Urothelium cell line (cell line): Measurements from ENCODE around the gene RPS6KL1.
A peak's percentile ranks its signal among the peaks of the same experiment; 100 is the strongest.
"Not testable (repeated sequence)": the region's sequence is repeated elsewhere in the genome, so short reads cannot be mapped to it uniquely, and the experiment has no call there.

Experiments
- DNase-seq: peaks from one replicate; pipeline ENCODE4 v3.0.0; 2011; ENCODE audit warnings: low spot score, mixed read lengths
- FAIRE-seq: peaks from 2 replicates; lab custom pipeline; 2011; peaks lifted over from hg19 to GRCh38; lab: Jason Lieb, UNC

Gene RPS6KL1

DNA sequence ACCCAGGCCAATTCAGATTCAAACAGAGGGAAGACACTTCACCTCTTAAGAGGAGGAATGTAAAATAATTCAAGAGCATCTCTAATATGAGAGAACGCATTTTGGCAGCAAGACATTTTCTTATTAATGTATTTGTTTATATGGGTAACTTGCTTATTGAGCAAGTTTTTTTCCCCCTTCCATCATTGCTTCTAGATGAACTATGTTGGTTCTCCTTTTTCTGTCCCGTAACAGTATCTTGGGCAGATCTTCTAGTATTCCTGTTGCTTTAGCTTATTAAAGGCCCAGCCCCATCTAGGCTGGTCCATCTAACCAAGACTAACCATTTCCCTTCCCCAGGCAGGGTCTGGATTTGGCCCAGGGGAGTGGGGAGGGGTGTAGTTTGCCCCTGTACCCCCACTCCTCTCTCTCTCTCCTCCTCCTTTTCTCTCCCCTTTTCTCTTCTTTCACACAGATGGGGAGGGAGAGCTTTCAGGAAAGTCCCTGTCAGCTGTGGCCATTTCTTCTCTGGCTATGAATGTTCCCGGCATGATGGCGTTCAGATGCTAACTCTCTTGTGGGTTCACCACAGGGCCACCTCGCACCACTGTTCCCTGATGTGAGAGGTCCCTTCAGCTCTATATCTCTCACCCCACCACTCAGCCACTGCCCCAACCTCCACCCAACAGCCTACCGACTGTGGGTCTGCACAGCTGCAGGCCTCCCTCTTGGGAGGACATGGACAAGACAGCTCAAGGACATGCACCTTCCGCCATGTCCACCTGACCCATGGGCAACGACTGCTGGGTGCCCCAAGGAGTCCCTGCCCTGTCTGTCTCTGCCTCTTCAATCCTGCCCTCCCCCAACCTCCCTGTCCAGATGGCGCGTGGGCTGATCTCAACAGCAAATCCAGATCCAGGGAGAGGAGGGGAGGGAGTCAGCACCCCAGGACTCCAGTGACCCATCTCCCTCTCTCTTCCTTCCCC lies 15.8 kb upstream of the RPS6KL1 start:
- DNase-seq (no peak), FAIRE-seq (peak; percentile 85)

DNA sequence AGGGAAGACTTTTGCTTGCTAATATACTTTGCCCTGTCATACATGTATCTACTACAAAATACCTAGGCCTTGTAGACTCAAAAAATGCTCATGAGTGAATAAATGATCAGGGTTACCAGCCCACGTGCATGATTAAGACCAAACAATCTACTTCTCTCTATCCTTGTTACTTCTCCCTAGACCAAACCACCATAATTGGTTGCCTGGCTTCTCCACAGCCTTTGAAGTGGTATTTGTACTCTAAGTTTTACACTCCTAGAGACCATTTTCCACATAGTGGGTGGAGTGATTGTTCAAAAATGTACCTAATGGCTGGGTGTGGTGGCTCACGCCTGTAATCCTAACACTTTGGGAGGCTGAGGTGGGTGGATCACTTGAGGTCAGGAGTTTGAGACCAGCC lies 14.1 kb upstream of the RPS6KL1 start:
- DNase-seq = no peak
- FAIRE-seq = no peak

DNA sequence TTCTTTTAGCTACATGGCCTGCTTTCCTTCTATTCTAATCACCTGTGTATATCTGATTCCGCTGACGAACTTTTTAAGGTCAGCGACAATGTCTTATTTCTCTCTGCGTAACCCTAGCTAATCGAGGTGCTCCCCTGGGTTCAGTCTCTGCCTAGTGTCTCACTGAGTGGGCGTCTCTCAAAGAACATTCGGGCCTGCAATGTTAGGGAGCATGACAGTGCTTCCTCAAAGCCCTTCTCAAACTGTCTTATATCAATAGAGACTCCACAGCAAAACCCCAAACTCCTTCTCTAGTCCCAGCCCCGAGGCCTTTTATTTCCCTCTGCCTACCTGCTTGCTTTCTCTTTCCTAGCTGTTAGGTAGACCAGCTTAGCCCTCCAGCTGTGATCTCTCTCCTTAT lies 13.7 kb upstream of the RPS6KL1 start:
- no peak for DNase-seq
- no peak for FAIRE-seq

DNA sequence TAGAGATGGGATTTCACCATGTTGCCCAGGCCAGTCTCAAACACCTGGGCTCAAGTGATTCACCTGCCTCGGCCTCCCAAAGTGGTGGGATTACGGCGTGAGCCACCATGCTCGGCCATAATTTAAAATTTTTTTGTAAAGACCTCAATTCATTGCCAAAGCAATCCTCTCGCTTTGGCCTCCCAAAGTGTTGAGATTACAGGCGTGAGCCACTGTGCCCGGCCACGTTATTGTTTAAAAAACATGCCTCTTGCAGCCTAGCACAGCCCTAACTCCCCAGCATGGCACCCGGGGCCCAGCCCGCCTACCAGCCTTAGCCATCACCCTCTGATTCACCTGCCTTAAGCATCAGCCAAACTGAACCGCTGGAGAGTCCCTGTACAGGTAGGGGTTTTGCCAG lies 13.1 kb upstream of the RPS6KL1 start:
- no peak for FAIRE-seq

DNA sequence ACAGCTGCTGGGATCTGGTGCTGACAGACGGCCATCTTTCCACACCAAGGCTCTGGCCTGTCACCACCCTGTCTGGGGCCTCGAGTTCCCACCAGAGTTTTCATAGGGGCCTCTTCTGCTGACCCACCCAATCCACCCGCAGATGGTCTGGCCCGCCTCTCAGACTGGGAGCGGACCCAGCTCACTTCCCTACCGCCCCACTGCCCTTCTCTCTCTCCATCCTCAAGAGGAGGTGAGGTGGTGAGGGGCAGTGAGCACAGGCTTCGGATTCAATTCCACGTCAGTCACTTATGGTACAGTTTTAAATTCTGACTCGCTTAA lies 12.3 kb upstream of the RPS6KL1 start:
- no peak for FAIRE-seq
- no peak for DNase-seq

More for the DNA sequence above, 13.1 kb upstream of the RPS6KL1 start:
- DNase-seq = no peak

DNA sequence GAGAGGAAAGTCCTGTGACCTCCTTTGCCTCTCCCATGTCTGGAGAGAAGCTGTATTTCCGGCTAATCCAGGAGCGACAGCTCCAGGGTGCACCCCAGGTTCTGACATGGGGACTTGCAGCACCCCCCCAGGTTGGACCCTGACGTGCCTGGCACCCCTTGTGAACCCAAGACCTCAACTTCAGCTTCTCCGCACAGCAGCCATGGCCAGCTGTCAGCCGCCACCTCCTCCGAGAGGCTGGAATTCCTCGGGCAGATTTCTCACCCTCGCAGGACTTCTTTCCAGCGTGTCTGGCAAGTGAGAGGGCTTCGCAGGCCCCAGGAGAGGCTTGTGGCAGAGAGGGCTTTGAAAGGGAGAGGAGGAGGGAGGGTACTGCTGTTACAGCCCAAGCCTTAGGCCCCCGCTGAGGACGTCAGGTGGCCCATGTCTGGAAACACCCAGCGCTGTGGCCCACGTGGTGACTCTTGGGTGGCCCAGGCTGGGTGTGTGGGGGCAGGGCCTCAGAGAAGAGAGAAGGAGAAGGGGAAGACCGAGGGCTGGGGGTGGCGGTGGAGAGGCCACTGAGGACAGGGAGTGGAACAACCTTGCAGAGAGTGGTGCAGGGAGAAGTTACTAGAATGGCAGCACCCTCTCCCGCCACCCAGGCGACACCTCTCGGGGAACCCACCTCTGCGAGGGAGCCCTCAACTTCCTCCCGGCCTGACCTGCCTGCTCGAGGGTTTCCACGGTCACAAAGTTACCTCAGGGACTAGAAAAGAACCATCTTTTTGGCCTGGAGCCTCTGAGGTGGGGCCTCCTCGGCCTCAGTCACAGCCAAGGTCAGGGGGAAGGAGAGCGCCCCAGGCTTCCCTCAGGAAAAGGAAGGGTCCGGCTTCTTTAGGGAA lies 11.7 kb upstream of the RPS6KL1 start:
- FAIRE-seq (no peak), DNase-seq (no peak)

DNA sequence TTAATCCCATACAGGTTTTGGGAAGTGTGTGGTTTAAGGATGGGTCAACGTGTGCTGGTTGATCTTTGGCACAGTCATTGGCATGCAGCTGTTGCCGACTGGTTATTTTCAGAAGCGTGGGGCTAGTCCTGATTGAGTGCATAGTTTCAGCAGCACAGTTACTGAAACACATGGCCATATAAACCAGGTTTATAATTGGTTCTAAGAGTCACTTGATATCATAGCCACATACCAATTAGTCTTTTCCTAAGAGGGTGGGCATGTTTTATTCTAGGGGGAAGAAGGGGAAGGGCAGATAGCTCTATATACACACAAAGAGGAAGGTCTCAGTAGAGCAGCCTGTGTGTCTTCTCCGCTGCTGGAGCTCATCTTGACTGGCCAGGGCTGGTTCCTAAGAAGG lies 11.0 kb upstream of the RPS6KL1 start:
- FAIRE-seq (no peak), DNase-seq (no peak)

DNA sequence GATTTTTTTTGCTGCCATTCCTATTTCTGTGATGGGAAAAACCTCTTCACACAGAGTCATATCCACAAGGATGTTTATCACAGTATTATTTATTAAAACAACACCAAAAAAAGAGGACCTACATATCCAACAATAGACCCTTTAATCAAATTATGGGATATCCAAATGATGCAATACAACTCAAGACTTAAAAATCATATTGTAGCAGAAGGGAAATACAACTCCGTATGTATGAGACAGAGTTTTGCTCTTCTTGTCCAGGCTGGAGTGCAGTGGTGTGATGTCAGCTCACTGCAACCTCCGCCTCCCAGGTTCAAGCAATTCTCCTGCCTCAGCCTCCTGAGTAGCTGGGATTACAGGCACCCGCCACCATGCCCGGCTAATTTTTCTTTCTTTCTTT lies 9.9 kb upstream of the RPS6KL1 start:
- not testable (repeated sequence) for DNase-seq, FAIRE-seq

DNA sequence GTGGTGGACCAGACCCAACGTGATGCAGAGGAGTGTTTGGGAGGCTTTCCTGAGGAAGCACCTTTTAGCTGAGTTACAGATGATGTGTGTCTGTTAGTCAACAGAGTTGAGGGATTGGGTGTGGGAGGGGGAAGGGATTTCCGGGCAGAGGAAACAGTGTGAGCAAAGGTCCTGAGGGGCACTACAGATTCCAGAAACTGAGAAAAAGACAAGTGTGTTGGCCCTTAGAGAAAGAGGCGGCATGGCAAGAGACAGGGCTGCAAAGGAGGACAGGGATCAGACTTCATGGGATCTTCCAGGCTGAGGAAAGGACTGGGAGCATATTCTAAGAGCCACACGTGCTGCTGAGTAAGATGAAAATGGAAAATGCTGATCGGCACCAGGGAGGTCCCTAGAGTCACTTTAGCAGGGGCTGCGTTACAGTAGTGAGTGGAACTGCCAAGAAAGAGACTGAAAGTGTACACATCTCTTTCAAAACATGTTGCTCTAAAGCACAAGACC lies 9.4 kb upstream of the RPS6KL1 start:
- FAIRE-seq (no peak), DNase-seq (no peak)

DNA sequence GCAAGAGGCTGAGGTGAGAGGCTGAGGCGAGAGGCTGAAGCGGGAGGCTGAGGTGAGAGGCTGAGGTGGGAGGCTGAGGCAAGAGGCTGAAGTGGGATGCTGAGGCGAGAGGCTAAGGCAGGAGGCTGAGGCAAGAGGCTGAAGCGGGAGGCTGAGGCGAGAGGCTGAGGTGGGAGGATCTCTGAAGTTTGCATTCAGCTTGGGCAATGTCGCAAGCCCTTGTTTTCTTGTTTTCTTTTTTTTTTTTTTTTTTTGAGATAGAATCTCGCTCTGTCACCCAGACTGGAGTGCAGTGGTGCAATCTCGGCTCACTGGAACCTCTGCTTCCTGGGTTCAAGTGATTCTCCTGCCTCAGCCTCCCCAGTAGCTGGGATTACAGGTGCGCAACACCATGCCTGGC lies 8.7 kb upstream of the RPS6KL1 start:
- DNase-seq, FAIRE-seq: not testable (repeated sequence)

DNA sequence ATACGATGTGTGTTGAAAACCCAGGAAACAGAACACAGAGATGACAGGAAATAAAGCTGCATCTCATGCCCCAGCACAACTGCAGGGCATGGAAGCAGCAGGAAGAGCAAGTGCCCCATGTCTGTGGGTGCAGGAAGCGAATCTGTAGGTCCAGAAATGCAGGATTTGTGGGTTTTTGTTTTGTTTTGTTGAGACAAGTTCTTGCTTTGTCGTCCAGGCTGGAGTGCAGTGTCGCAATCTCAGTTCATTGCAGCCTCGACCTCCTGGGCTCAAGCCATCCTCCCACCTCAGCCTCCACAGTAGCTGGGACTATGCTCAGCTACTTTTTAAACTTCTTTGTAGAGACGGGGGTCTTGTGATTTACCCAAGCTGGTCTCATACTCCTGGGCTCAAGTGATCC lies 6.2 kb upstream of the RPS6KL1 start:
- no peak for FAIRE-seq

DNA sequence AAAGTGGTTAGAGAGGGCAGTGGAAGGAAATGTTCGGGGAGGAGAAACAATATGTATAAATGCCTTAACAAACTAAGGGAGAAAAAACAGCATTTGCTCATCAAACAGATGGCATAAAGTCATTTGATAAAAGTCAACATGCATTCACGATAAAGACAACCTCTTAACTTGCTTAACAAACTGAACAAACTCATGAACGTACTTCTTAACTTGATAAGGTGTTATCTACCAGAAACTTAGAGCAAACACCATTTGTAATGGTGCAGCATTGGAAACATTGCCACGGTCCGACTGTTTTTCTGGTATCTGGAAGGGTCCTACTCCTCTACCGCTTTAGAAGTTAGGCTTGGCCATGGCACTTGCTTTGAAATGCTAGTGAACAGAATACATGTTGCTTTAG lies 4.2 kb upstream of the RPS6KL1 start:
- DNase-seq = no peak
- FAIRE-seq = peak; percentile 5

More for the DNA sequence above, 6.2 kb upstream of the RPS6KL1 start:
- DNase-seq = no peak

DNA sequence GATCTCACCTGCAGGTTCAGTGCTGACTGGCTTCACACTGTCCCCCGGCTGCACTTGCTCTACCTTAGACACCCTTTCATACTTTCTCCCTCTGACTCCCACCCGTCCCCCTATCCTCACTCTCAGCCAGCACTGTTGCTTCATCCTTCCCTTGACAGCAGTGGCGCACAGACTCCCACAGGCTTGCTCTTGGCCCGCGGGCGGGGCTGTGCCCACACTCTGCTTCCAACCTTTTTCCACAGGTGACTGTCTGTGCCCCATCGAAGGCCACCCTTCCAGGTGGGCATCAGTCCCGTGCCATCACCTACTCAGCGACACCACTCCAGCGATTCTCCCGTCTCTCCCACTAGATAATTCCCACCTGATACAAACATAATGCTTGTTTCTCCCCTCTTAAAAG lies 1.0 kb upstream of the RPS6KL1 start:
- no peak for DNase-seq
- FAIRE-seq = no peak

DNA sequence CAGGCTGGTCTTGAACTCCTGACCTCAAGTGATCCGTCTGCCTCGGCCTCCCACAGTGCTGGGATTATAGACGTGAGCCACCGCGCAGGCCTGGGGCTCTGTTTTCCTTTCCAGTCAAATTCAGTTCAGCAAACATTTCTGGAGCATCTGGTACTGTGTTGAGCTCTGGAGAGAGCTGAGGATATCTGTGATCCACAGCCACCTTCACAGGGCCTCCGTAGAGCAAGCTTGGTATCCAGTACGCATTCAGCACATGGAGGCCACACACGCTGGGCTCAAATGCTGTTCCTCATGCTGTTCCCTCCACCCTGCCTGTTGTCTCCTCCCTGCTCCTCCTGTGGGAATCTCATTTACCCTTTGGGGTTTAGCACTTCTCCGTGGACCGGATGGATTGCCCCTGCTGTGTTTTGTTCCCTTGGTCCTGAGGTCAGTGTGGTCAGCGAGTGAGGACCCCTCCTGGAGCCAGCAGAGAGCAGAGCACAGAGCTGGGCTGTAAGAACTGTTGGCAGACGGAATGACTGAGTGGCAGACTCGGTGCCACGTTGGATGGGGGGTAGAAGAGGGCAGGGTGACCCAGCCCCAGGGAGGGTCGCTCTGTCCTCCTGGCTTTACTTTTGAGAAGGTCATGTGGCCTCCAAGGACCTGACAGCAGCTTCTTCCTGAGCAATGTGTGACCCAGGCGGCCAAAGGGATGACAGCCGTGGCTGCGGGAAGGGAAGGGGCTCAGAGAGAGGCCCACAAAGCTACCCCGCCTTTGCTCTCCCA lies 891 bp downstream of the RPS6KL1 start:
- no peak for FAIRE-seq
- no peak for DNase-seq

DNA sequence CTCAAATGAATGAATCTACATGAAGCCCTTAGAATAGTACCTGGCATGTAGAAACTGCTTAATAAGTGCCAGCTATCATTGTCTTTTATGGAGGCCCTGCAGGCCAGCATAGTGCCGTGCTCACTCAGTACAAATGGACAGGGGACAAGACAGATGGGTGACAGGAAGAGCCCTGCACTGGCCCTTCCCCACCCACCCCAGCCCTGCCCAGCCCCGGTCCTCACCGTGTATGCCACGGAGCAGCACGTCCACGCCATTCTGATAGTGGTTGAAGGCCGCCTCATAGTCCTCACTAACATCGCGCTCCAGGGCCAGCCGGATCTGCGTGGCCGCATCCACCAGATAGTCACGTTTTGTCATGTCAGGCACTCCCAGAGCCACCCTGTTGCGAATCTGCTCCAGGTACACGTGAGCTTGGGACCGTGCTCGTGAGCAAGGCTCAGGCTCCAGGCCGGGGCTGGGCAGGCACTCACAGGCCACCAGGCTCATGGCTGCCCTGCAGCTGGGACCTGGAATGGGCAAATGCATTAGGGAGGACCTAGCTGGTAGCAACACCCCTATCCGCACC lies 1.9 kb downstream of the RPS6KL1 start:
- peak; percentile 56 for FAIRE-seq
- DNase-seq = no peak

DNA sequence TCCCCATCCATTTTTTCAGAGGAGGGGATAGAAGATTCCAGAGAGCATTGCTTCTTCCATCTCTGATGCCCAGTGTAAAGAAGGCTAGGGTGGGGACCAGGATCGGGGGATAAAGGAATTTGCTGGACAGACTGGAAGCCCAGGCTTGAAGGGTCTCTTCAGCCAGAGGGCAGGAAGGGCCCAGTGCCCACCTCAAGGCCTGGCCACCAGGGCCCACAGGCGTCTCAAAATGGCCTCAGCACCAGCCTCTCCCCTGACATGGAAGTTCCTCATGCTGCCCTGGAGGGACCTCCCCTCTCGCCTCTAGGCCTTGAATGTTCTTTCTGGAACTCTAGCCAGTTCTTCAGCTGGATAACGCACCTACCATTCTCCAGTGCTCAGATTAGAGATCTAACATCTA lies 2.8 kb downstream of the RPS6KL1 start:
- no peak for DNase-seq
- no peak for FAIRE-seq

DNA sequence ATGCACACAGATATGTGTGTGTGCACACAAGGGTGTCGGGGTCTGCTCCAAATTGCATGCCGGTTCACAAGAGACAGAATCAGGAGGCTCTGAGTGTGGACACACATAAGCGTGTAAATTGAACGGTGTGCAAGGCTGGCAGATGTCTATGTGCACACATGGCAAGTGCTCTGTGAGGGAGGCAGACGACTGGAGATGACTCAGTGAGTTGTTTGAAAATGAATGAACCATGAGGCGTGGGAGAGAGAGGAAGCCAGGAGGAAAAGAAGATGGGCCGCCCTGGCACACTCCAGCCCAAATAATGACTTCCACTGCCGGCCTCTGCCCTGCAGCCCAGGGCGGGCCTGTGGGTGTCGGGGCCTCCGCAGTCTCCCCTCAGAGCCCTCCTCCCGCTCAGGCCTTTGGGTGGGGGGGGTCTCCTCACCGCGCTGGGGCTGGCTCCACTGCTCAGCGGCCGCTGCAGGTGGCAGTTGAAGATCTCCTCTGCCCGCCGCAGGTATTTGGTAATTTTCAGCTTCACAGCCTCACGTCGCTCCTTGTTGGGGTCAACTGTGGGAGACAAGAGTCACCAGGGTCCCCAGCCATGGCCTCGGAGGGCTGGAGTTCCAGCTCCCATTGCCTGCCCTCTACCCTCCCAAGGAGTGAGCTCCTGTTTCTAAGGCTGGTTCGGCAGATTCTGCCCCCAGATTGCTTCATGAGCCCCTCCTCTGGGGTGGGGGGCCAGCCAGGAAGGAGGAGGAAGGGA lies 3.5 kb downstream of the RPS6KL1 start:
- FAIRE-seq = peak; percentile 61
- no peak for DNase-seq

DNA sequence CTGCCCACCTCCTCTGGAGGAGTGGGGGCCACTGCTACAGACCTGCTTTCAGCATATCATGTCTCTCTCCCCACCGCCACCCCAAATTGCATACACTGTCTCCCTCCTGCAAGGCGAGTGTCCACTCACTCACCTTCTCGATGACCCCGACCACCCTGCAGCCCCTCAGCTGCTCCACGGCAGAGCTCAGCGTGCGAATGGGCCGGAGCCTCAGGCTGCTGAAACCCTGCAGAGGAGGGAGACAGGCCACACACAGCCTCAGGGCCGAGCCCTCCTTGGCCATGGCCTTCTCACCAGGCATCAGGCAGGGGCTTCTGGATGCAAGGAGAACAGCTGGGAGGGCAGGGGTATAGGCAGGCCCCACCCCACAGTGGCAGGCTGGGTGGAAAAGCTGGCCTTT lies 4.7 kb downstream of the RPS6KL1 start:
- FAIRE-seq (no peak), DNase-seq (no peak)

DNA sequence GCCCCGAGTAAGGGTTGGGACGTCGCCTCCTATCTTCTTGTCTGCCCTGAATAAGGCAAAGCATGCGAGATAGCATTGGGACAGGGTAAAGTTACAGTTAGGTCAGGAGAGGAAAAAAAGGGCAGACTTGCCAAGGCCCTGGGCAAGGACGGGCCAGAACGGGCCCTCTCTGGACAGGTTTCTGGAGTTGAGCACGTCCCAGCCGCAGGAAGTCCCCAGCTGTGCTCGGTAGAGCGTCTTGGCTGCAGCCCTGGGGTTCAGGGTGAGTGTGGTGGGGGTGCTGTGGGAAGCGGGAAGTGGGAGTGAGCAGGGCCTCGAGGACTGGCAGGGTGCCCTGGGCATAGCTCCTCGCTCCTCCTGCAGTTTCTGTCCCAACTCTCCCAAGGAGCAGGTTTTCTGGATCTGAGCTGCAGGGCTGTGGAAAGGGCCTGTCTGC lies 5.4 kb downstream of the RPS6KL1 start:
- FAIRE-seq = no peak
- no peak for DNase-seq

DNA sequence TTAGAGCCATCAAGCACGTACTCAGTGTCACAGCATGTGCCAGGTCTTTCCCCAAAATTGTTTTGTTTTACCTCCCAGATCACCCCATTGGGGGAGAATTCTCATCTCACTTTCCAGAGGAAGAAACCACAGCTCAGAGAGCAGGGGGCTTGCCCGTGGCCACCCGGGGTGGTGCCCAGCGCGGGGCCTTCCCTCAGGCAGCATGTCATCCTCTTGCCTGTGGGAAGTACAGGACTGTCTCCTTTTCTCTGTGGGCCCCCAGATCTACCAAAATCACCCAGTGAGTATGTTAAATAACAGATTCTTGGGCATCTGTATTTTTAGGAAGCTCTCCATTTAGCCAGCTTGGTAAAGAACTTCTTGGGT lies 5.9 kb downstream of the RPS6KL1 start:
- FAIRE-seq = no peak
- no peak for DNase-seq
